A673 (cell line): ENCODE results near the gene GMDS.

Experiments
- EZH2 ChIP-seq: fragments of 200-600 bp; sonication (generic); IDR thresholded peaks from 2 replicates; pipeline ENCODE4 v1.6.1; 2017; ENCODE audit warnings: borderline replicate concordance, low read depth, mild to moderate bottlenecking, mixed read lengths, antibody characterized with exemption, low read length; ENCODE audit not compliant: poor library complexity, severe bottlenecking
- TF ChIP-seq, protein P1 (sequence below): fragments of 300-800, 200-600 bp; sonication (generic); conservative IDR thresholded peaks from 2 replicates; pipeline ENCODE4 v1.5.1; 2017; ENCODE audit warnings: low read depth, mild to moderate bottlenecking, antibody characterized with exemption, low read length, moderate library complexity, mixed read lengths

DNA sequence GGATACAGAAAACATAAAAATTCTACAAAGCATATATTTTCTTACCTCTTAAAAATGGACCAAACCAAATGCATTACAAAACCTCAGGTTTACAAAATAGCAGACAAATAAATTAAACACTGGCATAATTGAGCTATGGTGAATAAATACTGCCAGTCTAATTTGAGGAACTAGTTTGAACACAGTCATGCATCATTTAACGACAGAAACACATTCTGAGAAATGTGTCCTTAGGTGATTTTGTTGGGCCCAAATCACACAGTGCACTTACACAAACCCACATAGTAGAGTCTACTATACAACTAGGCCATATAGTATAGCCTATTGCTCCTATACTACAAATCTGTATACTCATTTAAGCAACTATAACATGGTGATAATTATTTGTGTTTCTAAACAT, 420.1 kb downstream of the GMDS start:
- TF ChIP-seq, protein P1, sequence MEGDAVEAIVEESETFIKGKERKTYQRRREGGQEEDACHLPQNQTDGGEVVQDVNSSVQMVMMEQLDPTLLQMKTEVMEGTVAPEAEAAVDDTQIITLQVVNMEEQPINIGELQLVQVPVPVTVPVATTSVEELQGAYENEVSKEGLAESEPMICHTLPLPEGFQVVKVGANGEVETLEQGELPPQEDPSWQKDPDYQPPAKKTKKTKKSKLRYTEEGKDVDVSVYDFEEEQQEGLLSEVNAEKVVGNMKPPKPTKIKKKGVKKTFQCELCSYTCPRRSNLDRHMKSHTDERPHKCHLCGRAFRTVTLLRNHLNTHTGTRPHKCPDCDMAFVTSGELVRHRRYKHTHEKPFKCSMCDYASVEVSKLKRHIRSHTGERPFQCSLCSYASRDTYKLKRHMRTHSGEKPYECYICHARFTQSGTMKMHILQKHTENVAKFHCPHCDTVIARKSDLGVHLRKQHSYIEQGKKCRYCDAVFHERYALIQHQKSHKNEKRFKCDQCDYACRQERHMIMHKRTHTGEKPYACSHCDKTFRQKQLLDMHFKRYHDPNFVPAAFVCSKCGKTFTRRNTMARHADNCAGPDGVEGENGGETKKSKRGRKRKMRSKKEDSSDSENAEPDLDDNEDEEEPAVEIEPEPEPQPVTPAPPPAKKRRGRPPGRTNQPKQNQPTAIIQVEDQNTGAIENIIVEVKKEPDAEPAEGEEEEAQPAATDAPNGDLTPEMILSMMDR = no peak
- TF ChIP-seq EZH2 = no peak
